ENCODE data around the gene DCAF10. TPM values are rescaled to one million over a fixed set of nuclear protein-coding genes. Genes with fewer than 3 reads are reported as not detected.

The DCAF10 gene
- total RNA-seq, 4 donors from 2014 or later: 29.3 to 45.8 (median 38.6) TPM

- TF ChIP-seq, protein P1, sequence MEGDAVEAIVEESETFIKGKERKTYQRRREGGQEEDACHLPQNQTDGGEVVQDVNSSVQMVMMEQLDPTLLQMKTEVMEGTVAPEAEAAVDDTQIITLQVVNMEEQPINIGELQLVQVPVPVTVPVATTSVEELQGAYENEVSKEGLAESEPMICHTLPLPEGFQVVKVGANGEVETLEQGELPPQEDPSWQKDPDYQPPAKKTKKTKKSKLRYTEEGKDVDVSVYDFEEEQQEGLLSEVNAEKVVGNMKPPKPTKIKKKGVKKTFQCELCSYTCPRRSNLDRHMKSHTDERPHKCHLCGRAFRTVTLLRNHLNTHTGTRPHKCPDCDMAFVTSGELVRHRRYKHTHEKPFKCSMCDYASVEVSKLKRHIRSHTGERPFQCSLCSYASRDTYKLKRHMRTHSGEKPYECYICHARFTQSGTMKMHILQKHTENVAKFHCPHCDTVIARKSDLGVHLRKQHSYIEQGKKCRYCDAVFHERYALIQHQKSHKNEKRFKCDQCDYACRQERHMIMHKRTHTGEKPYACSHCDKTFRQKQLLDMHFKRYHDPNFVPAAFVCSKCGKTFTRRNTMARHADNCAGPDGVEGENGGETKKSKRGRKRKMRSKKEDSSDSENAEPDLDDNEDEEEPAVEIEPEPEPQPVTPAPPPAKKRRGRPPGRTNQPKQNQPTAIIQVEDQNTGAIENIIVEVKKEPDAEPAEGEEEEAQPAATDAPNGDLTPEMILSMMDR (IDR thresholded peaks at IDR 0.05; ENCODE audit: low read depth): no peak
Measured at GRCh38 chr9:37784616-37785483, 15.7 kb upstream of the DCAF10 start, which contains the start of gene EXOSC3. Gene EXOSC3 (minus strand): TSS chr9:37785064. CDS start chr9:37785044, 20 bp downstream.

- TF ChIP-seq, protein P1 (IDR thresholded peaks at IDR 0.05; ENCODE audit: low read depth): no peak
Measured at GRCh38 chr9:37787059-37787458, 13.5 kb upstream of the DCAF10 start.

DNA sequence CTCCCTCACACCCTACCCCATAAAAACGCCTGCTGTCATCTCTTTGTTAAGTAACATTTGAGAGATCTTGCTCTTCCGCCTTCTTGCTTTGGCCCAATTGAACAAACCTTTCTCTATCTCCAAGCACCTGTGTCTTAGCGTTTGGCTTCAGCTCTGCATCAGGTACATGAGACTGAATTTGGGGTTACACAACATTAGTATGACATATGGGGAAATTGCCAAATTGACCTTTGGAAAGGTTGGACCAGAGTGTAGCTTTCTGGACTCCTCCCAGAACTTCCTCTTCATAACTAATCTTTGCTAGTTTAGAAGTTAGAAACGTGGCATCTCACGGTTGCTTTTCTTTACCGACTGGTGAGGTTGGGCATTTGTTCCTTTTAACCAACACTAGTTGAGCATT is 12.3 kb upstream of the DCAF10 start:
- TF ChIP-seq, protein P1 (IDR thresholded peaks at IDR 0.05; ENCODE audit: low read depth): no peak

DNA sequence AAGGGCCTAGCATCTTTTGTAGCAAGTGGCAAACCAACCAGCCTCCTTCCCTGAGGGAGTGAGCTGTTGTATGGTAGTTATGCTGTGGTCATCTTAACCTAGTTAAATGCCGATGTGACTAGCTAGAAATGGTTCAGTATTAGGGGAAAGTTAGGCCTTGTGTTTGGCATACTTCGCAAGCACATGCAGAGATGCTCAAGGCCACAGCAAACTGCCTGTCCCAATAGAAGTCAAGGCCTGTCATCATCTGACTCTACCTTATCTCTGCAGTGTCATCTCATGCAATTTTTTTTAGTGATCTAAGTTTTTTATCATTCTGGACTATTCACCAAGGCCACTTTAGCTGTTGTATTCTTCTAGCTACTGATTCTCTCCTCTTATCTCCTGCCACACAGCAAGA is 10.5 kb upstream of the DCAF10 start:
- TF ChIP-seq, protein P1 (IDR thresholded peaks at IDR 0.05; ENCODE audit: low read depth): no peak

DNA sequence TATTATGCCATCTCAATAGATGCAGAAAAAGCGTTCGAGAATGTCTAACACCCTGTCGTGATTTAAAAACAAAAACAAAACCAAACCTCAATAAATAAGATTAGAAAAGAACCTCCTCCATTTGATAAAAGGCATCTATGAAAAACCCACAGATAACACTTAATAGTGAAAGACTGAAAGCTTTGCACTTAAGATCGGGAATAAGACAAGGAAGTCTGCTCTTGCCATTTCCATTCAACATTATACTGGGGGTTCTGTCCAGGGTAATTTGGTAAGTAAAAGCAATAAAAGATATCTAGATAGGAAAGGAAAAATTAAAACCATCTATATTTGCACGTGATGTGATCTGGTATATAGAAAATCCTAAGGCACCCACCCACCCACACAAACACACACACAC is 8.5 kb upstream of the DCAF10 start:
- TF ChIP-seq, protein P1 (IDR thresholded peaks at IDR 0.05; ENCODE audit: low read depth): no peak

DNA sequence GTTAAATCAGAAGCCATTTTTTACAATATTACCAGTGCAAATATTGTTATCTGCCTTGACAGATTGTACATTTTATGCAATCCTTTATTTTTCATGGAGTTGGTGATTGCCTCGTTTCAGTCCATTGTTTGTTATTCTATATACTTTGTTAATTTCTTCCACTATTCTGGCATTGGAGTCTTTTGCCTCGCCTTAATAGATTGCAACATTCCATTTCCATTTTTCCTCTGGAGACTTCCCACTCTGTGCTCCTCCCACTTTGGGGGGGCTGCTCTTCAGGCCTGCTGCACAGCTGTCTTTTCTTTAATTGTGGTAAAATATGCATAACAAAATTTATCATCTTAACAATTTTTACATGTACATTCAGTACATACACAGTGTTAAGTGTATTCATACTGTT is 4.4 kb upstream of the DCAF10 start:
- TF ChIP-seq, protein P1 (IDR thresholded peaks at IDR 0.05; ENCODE audit: low read depth): no peak

DNA sequence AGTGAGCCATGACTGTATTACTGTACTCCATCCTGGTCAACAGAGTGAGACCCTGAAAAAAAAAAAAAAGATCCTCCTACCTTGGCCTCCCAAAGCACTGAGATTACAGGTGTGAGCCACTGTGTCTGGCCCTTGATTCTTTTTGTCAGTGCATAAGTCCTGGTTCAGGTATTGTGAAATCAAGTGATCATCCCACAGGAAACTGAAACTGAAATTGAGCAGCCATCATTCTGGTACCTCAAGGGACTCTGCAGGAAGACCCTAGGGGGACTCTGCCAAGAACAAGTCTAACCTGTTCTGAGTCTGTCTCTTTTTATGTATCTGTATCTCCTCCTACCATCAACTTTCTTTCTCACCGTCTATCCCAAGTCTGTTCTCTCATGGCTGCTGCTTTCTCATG is 1.9 kb upstream of the DCAF10 start:
- TF ChIP-seq, protein P1 (IDR thresholded peaks at IDR 0.05; ENCODE audit: low read depth): no peak

Measured in subcutaneous adipose tissue (tissue), 4 donors.